Nephron (organoid): ENCODE results near the gene PIN4.

Source experiments
- H3K27ac Mint-ChIP-seq, 3 experiments: 2 replicates each; pipeline ENCODE4 v1.8.0; 2020; ENCODE audit warnings: mixed read lengths in 3 of 3, mild to moderate bottlenecking in 2 of 3, moderate library complexity in 1 of 3
- H3K27me3 Mint-ChIP-seq: 2 replicates; pipeline ENCODE4 v1.8.0; 2021; ENCODE audit warnings: low read depth, mild to moderate bottlenecking, moderate library complexity, mixed read lengths
- H3K36me3 Mint-ChIP-seq: 2 replicates; pipeline ENCODE4 v1.8.0; 2020; ENCODE audit warnings: low read depth, mixed read lengths
- H3K4me1 Mint-ChIP-seq: 2 replicates; pipeline ENCODE4 v1.8.0; 2020; ENCODE audit warnings: mixed read lengths
- H3K4me3 Mint-ChIP-seq, 3 experiments: 2 replicates each; pipeline ENCODE4 v1.8.0; 2020; ENCODE audit warnings: mild to moderate bottlenecking in 3 of 3, mixed read lengths in 3 of 3, moderate library complexity in 2 of 3
- H3K9me3 Mint-ChIP-seq: 2 replicates; pipeline ENCODE4 v1.8.0; 2020; ENCODE audit warnings: mixed read lengths
- TF ChIP-seq, protein P1 (sequence below), 3 experiments: fragments of 200-600 bp; sonication (generic); IDR thresholded peaks; one replicate each; pipeline ENCODE4 v1.5.0; 2021; ENCODE audit warnings: antibody characterized with exemption in 3 of 3; ENCODE audit not compliant: unreplicated experiment in 3 of 3

PIN4 gene

DNA sequence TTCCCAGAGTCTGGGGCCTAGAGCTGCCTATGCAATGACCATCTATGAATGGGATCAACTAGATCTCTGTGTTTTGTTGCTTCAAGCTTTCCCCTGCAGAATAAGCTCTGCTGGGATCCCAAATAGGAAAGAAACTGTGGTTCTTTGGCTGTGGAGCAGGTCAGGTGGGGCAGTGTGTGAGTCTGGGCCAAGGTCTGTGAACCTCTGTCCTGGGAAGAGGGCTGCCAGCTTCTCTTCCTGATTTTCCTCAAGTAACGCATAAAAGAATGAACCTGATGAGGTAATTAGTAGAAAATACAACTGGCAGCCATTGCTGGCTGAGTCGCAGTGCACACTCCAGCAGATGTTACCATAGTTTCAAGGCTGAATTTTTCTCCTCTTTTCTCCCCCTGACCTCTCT, 4.6 kb upstream of the PIN4 start:
- peaks cover 23% of the 10 kb centered on the region for H3K9me3 Mint-ChIP-seq
- H3K4me3 Mint-ChIP-seq = no peak overlapping the region
- TF ChIP-seq, protein P1, sequence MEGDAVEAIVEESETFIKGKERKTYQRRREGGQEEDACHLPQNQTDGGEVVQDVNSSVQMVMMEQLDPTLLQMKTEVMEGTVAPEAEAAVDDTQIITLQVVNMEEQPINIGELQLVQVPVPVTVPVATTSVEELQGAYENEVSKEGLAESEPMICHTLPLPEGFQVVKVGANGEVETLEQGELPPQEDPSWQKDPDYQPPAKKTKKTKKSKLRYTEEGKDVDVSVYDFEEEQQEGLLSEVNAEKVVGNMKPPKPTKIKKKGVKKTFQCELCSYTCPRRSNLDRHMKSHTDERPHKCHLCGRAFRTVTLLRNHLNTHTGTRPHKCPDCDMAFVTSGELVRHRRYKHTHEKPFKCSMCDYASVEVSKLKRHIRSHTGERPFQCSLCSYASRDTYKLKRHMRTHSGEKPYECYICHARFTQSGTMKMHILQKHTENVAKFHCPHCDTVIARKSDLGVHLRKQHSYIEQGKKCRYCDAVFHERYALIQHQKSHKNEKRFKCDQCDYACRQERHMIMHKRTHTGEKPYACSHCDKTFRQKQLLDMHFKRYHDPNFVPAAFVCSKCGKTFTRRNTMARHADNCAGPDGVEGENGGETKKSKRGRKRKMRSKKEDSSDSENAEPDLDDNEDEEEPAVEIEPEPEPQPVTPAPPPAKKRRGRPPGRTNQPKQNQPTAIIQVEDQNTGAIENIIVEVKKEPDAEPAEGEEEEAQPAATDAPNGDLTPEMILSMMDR (IDR thresholded peaks at IDR 0.05; ENCODE audit: unreplicated experiment in 3 of 3) = no peak
- H3K27me3 Mint-ChIP-seq = no peaks in the 10 kb centered on the region
- H3K4me1 Mint-ChIP-seq = no peaks in the 10 kb centered on the region
- H3K27ac Mint-ChIP-seq = no peak overlapping the region
- H3K36me3 Mint-ChIP-seq = peaks cover 3% of the 10 kb centered on the region

DNA sequence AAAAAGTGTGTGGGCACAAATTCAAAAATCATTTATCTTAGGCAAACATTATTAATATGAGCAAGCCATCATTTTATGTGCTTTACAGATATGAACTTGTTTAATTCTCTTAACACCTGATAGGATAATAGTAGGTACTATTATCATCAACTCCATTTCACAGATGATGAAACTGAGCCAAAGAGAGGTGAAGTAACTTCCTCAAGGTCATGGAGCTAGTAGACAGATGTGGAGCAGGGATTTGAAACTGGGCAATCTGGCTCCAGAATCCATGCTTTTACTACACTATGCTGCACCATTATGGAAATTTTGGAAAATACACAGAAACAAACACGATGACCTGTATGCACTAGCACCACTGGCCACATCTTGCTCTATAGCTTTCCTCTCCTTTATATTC, 1.0 kb upstream of the PIN4 start:
- Mint-ChIP-seq H3K27ac (no peak overlapping the region), H3K4me1 (no peaks in the 10 kb centered on the region), H3K9me3 (peaks cover 24% of the 10 kb centered on the region), H3K36me3 (peaks cover 7% of the 10 kb centered on the region), H3K27me3 (no peaks in the 10 kb centered on the region), H3K4me3 (peak overlapping the region in 1 of 3 experiments; percentile 65)
- TF ChIP-seq, protein P1 (IDR thresholded peaks at IDR 0.05; ENCODE audit: unreplicated experiment in 3 of 3) = no peak

DNA sequence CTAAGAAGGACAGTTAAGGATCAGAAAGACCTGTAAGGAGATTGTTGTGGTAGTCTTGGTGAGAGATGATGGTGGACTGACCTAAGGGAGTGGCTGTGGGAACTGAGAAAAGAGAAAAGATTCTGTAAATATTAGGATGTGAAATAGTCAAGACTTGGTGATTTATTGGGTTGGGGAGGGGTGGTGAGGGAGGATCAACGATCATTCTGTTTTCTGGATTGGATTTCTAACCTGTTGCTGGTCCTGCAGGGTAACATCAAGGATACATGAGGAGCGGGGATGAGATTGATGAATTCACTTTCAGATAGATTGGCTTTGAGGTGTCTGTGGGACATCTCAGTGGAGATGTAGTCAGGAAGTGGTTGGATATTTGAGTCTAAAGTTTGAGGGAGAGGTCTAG, 1.4 kb downstream of the PIN4 start:
- Mint-ChIP-seq H3K27me3 (no peaks in the 10 kb centered on the region), H3K4me3 (no peak overlapping the region), H3K9me3 (peaks cover 12% of the 10 kb centered on the region), H3K4me1 (no peaks in the 10 kb centered on the region), H3K36me3 (peaks cover 17% of the 10 kb centered on the region), H3K27ac (no peak overlapping the region)
- TF ChIP-seq, protein P1 (IDR thresholded peaks at IDR 0.05; ENCODE audit: unreplicated experiment in 3 of 3) = no peak

DNA sequence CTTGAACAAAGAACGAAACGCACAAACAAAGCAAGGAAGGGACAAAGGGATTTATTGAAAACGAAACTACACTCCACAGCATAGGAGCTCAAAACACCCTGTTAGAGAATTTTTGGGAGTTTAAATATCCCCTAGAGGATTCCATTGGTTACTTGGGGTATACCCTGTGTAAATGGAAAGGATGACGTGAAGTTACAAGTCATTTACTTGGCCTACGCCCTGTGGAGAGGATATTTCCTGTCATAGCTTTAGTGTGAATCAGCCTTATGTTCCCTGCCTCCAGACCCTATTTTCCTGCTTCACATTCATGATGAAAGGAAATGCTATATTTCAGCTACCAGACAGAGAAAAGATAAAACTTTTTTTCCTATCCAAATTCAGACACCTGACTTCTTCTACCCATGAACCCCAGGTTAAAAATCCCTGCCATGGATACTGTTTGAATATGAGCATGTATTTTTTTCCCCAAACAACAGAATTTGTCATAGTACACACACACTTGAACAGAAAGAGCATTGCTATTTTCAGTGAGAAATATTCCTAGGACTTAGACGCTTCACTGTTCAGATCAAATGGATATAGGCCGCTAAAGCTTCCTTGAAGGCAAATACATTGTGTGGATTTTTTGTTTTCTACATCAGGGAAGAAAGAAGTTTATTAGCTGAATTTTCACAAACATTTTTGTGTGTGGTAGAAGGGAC, 20.4 kb downstream of the PIN4 start:
- Mint-ChIP-seq H3K9me3 (no peaks in the 10 kb centered on the region), H3K27me3 (no peaks in the 10 kb centered on the region), H3K4me3 (no peak overlapping the region), H3K36me3 (peaks cover 37% of the 10 kb centered on the region), H3K4me1 (no peaks in the 10 kb centered on the region), H3K27ac (no peak overlapping the region)
- TF ChIP-seq, protein P1 (IDR thresholded peaks at IDR 0.05; ENCODE audit: unreplicated experiment in 3 of 3) = no peak

DNA sequence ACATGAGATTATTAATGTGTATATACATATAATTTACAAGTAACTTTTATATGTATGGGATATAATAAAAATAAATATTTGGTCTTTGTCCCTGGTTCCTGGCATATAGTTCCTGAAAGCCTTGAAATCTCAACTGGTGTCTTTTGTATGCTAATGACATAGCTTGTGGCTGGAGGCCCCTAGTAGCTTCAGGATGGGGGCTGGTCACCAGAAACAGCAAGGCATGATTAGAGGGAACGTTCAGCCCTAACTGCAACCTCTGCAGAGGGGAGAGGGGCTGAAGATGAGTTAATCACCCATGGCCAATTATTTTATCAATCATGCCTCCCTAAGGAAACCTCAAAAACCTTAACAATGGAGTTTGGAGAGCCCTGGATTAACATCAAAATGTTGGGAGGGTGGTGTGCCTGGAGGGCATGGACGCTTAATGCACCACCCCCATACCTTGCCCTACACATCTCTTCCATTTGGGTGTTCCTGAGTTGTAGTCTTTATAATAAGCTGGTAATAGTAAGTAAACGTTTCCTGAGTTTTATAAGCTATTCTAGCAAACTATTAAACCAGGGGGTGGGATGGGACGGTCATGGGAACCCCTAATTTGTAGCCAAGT, 21.3 kb downstream of the PIN4 start:
- H3K36me3 Mint-ChIP-seq = peaks cover 38% of the 10 kb centered on the region
- H3K9me3 Mint-ChIP-seq = no peaks in the 10 kb centered on the region
- no peaks in the 10 kb centered on the region for H3K27me3 Mint-ChIP-seq
- H3K27ac Mint-ChIP-seq = no peak overlapping the region
- TF ChIP-seq, protein P1 (IDR thresholded peaks at IDR 0.05; ENCODE audit: unreplicated experiment in 3 of 3) = no peak
- H3K4me3 Mint-ChIP-seq = no peak overlapping the region
- no peaks in the 10 kb centered on the region for H3K4me1 Mint-ChIP-seq

DNA sequence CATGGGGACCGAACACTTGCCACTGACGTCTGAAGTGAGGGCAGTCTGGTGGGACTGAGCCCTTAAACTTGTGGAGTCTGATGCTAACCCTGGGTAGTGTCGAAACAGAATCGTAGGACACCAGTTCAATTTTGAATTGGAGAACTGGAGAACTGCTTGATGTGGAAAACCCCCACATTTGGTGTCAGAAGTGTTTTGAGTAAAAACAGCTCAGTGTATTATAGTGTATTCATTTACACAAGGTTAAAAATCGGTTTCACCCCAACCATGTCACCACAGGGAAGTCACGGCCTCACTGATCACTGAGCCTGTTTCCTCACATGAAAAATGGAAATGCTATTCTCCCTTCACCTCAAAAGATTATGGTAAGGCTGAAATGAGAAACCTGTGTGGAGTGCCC, 21.9 kb downstream of the PIN4 start:
- Mint-ChIP-seq H3K4me3 (no peak overlapping the region), H3K36me3 (peaks cover 39% of the 10 kb centered on the region), H3K27me3 (no peaks in the 10 kb centered on the region), H3K27ac (no peak overlapping the region), H3K4me1 (peaks cover 4% of the 10 kb centered on the region), H3K9me3 (no peaks in the 10 kb centered on the region)
- TF ChIP-seq, protein P1 (IDR thresholded peaks at IDR 0.05; ENCODE audit: unreplicated experiment in 3 of 3) = no peak
